ENCODE measurements around the gene SURF2. TPM values are rescaled to one million over a fixed set of nuclear protein-coding genes. Genes with fewer than 3 reads are reported as not detected.

Gene SURF2
- total RNA-seq, 3 donors from 2014 or later: 8.7 to 15.0 (median 11.4) TPM

DNA sequence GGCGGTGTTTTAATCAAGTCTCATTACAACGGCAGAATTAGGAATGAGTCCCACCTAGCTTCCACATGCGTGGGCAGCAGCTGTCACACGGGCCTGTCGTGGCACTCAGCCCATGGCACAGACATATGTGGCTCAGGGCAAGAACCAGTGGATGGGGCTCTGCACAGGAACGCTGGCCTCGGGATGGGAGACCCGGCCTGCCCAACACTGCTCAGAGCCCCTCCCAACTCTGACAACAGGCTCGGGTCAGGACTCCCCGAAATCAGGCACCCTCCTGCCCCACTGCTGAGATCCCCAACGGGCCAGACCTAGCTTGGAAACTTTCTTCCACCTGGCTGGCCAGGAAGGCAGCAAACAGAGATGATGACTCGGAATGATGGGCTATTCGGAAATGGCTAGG lies 15.4 kb upstream of the SURF2 start:
- no peaks in the 10 kb centered on the region for H3K9me3 ChIP-seq
- ATAC-seq (no peak), DNase-seq (no peak)
- intact Hi-C loops (cut with DNase I, micrococcal nuclease): no loop called here
- TF ChIP-seq, protein P1, sequence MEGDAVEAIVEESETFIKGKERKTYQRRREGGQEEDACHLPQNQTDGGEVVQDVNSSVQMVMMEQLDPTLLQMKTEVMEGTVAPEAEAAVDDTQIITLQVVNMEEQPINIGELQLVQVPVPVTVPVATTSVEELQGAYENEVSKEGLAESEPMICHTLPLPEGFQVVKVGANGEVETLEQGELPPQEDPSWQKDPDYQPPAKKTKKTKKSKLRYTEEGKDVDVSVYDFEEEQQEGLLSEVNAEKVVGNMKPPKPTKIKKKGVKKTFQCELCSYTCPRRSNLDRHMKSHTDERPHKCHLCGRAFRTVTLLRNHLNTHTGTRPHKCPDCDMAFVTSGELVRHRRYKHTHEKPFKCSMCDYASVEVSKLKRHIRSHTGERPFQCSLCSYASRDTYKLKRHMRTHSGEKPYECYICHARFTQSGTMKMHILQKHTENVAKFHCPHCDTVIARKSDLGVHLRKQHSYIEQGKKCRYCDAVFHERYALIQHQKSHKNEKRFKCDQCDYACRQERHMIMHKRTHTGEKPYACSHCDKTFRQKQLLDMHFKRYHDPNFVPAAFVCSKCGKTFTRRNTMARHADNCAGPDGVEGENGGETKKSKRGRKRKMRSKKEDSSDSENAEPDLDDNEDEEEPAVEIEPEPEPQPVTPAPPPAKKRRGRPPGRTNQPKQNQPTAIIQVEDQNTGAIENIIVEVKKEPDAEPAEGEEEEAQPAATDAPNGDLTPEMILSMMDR (IDR thresholded peaks at IDR 0.05): no peak
- no peak overlapping the region for H3K4me3 ChIP-seq
- H3K36me3 ChIP-seq (ENCODE audit: low read depth): no peaks in the 10 kb centered on the region
- H3K4me1 ChIP-seq (ENCODE audit: low read depth): peaks cover 4% of the 10 kb centered on the region

DNA sequence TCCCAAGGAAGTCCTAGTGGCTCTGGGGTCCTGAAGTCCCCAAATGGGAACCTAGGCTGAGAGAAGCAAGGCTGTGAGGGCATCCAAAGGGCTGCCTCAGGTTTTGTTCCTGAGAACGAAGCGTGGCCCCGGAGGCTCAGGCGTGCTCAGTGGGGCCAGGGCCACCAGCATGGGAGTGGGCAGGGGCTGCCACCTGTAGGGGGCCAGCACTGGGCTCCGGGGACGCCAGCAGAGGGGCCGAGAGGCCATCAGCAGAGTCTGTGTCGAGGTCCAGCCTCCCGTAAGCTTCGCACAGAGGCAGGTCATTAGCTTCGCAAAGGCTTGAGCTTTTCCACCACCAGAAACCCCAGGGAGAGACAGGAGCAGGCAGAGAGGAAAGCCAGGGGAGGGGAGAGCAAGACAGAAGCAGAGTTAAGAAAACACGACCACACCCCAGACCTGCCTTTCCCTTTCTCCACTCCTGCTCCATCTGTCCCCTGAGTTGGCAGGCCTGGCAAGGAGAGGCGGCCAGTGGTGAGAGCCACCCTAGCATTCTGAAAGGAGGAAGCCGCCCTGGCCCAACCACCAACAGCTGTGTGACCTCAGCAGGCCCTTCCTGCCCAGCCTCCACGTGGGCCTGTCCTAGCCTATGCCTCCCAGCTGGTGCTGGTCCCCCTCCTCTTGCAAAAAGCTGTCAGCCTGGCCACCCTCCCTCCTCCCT lies 14.8 kb upstream of the SURF2 start:
- TF ChIP-seq, protein P1 (IDR thresholded peaks at IDR 0.05): no peak
- H3K36me3 ChIP-seq (ENCODE audit: low read depth): no peaks in the 10 kb centered on the region
- intact Hi-C loops (cut with DNase I, micrococcal nuclease): no loop called here
- H3K4me3 ChIP-seq: no peak overlapping the region
- DNase-seq (peak in 1 of 3 donors; percentile 37), ATAC-seq (peak; percentile 62)
- no peaks in the 10 kb centered on the region for H3K9me3 ChIP-seq
- peaks cover 6% of the 10 kb centered on the region for H3K4me1 ChIP-seq (ENCODE audit: low read depth)

DNA sequence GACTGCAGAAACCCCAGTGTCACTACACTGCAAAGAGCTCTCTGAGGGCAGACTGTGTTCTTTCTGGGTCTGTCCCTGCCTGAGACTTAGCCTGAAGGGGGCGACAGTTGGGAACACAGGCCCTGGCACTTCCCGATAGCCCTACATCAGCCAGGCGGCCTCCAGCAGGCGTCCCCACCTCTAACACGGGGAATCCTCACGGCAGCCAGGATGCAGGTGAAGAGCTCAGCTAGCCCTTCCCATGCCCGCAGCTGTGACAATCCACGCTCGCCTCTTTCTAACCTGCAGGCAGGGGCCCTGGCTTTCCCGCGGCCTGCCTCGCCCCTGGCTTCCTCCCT lies 14.3 kb upstream of the SURF2 start:
- DNase-seq (no peak), ATAC-seq (peak; percentile 27)
- Histone ChIP-seq H3K36me3 (ENCODE audit: low read depth) (no peaks in the 10 kb centered on the region), H3K4me1 (ENCODE audit: low read depth) (peaks cover 8% of the 10 kb centered on the region), H3K9me3 (no peaks in the 10 kb centered on the region), H3K4me3 (no peak overlapping the region)
- intact Hi-C loops (cut with DNase I, micrococcal nuclease): no loop called here
- TF ChIP-seq, protein P1 (IDR thresholded peaks at IDR 0.05): no peak

DNA sequence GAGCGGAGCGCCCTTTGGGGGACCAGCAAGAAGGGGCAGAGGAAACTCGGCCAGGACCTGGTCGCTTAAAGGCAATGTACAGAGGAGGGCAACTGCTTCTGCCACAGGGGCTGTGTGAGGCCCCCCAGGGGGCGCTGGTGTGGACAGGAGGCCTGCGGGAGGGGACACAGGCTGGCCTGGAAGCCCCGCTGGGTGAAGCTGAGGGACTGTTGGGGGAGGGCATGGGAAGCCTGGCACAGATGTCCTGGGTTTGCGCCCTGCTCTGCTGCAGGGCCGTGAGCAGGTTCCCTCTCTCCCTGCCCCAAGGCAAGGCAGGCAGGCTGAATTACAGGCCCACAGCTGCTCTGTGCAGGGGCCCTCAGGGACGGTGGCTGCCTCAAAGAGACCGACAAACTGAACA lies 13.8 kb upstream of the SURF2 start:
- Histone ChIP-seq H3K36me3 (ENCODE audit: low read depth) (no peaks in the 10 kb centered on the region), H3K4me3 (no peak overlapping the region), H3K4me1 (ENCODE audit: low read depth) (peaks cover 8% of the 10 kb centered on the region), H3K9me3 (no peaks in the 10 kb centered on the region)
- TF ChIP-seq, protein P1 (IDR thresholded peaks at IDR 0.05): no peak
- DNase-seq (no peak), ATAC-seq (no peak)
- intact Hi-C loops (cut with DNase I, micrococcal nuclease): no loop called here

DNA sequence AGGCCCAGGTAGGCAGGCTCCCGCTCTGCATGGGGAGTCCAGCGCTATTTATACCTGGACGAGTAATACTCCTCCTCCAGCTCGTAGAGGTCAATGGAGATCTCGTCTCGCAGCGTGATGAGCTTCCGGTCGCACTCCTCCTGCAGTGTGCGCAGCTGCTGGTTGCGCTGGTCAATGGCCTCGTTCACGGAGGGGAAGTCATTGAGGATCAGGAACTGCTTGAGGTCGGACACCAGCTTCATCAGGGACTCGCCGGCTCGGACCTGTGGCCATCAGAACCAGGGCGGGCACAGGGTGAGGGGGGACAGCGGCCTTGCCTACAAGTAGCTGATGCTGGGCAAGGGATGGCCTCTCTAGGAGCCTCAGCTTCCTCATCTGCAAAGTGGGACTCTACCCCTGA lies 12.3 kb upstream of the SURF2 start:
- TF ChIP-seq, protein P1 (IDR thresholded peaks at IDR 0.05): no peak
- Histone ChIP-seq H3K36me3 (ENCODE audit: low read depth) (no peaks in the 10 kb centered on the region), H3K4me1 (ENCODE audit: low read depth) (peaks cover 10% of the 10 kb centered on the region), H3K9me3 (no peaks in the 10 kb centered on the region), H3K4me3 (no peak overlapping the region)
- intact Hi-C loops (cut with DNase I, micrococcal nuclease): no loop called here
- ATAC-seq: no peak
- DNase-seq: no peak

DNA sequence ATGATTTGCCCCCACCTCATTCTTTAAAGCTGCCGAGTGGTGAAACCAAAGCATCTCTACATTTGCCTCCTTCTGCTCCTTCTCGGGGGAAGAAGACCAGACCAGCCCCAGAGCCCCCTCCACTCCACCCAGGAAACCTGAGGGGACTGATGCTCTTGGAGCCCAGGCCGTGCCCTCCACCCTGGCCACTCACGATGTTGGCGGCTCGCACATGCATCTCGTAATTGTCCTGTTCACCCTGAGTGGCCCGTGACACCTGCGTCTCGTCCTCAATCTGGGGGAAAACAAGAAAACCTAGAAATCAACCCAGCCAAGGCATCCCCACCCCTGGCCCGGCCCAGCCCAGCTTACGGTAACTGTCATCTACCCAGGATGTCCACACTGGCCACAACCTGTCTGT lies 11.4 kb upstream of the SURF2 start:
- H3K9me3 ChIP-seq: no peaks in the 10 kb centered on the region
- no peak overlapping the region for H3K4me3 ChIP-seq
- ATAC-seq (no peak), DNase-seq (no peak)
- peaks cover 3% of the 10 kb centered on the region for H3K36me3 ChIP-seq (ENCODE audit: low read depth)
- intact Hi-C loops (cut with DNase I, micrococcal nuclease): no loop called here
- peaks cover 19% of the 10 kb centered on the region for H3K4me1 ChIP-seq (ENCODE audit: low read depth)
- TF ChIP-seq, protein P1 (IDR thresholded peaks at IDR 0.05): no peak
